ENCODE measurements around the gene CHRDL2.

- TF ChIP-seq CTCF (conservative IDR thresholded peaks at IDR 0.05; ENCODE audit: low read depth, low read length), result no peak
- TF ChIP-seq EZH2 (IDR thresholded peaks at IDR 0.05; ENCODE audit: borderline replicate concordance, low read depth, low read length, poor library complexity, severe bottlenecking), result no peak
These were observed 13.1 kb upstream of the CHRDL2 start for GRCh38 chr11:74744277-74744676.

Data from A673 (cell line).